Thyroid gland (tissue), 4 donors: ENCODE measurements around the gene POU2AF1. TPM values are rescaled to one million over a fixed set of nuclear protein-coding genes. Genes with fewer than 3 reads are reported as not detected.

Experiments
- DNase-seq, 2 donors: peaks; one replicate each; pipeline ENCODE4 v3.0.0-alpha.2; 2019
- H3K27ac ChIP-seq, 3 donors: fragments of 200-600 bp; sonication (generic); 1 replicate in 2 of 3; 2 replicates in 1 of 3; pipeline ENCODE4 v1.5.1; 2016 to 2019; ENCODE audit warnings: mild to moderate bottlenecking in 1 of 3, moderate library complexity in 1 of 3
- H3K27me3 ChIP-seq: fragments of 200-600 bp; sonication (generic); one replicate; pipeline ENCODE4 v1.5.1; 2019
- H3K36me3 ChIP-seq, 2 donors: fragments of 200-600 bp; sonication (generic); one replicate each; pipeline ENCODE4 v1.5.1; 2016 to 2019
- H3K4me1 ChIP-seq, 2 donors: fragments of 200-600 bp; sonication (generic); one replicate each; pipeline ENCODE4 v1.5.1; 2017 to 2019
- H3K4me3 ChIP-seq, 3 donors: fragments of 200-600 bp; sonication (generic); replicated peaks in 1 of 3; 1 replicate in 2 of 3; 2 replicates in 1 of 3; pipeline ENCODE4 v1.5.1; 2016; ENCODE audit warnings: mild to moderate bottlenecking in 1 of 3
- H3K9me3 ChIP-seq: fragments of 200-600 bp; sonication (generic); one replicate; pipeline ENCODE4 v1.5.1; 2017
- POLR2A ChIP-seq, 2 donors: fragments of 450-650 bp; IDR thresholded peaks; one replicate each; pipeline ENCODE4 v1.6.1; 2017; ENCODE audit warnings: antibody characterized with exemption in 2 of 2, mild to moderate bottlenecking in 2 of 2, moderate library complexity in 1 of 2
- WGBS, 2 donors: methylation state at CpG; one replicate each; pipeline ENCODE4 v1.1.5; 2017; 5-methylcytosine and 5-hydroxymethylcytosine counted together
- intact Hi-C: fragments of 100-400 bp; cut with DNase I; formaldehyde crosslinking; loops from one replicate; pipeline ENCODE4 v1.15.1; 2023
- total RNA-seq, 4 donors: library from RNA; depleted of rRNA; stranded (reverse); fragments of >200 nt; gene quantifications; one replicate each; pipeline ENCODE4 v1.2.3, GENCODE V29; 2016
- TF ChIP-seq, protein P1 (sequence below), 6 experiments: fragments of 200-600 bp in 3 of 6; fragments of 450-650 bp in 3 of 6; sonication (generic) in 3 of 6; IDR thresholded peaks; one replicate each; pipeline ENCODE4 v1.5.1; 2016 to 2019; ENCODE audit warnings: antibody characterized with exemption in 6 of 6, mild to moderate bottlenecking in 2 of 6, inconsistent platforms in 1 of 6, moderate library complexity in 1 of 6

Gene POU2AF1
- total RNA-seq, 4 donors from 2014 or later: 0.54 TPM; not detected in 3

DNA sequence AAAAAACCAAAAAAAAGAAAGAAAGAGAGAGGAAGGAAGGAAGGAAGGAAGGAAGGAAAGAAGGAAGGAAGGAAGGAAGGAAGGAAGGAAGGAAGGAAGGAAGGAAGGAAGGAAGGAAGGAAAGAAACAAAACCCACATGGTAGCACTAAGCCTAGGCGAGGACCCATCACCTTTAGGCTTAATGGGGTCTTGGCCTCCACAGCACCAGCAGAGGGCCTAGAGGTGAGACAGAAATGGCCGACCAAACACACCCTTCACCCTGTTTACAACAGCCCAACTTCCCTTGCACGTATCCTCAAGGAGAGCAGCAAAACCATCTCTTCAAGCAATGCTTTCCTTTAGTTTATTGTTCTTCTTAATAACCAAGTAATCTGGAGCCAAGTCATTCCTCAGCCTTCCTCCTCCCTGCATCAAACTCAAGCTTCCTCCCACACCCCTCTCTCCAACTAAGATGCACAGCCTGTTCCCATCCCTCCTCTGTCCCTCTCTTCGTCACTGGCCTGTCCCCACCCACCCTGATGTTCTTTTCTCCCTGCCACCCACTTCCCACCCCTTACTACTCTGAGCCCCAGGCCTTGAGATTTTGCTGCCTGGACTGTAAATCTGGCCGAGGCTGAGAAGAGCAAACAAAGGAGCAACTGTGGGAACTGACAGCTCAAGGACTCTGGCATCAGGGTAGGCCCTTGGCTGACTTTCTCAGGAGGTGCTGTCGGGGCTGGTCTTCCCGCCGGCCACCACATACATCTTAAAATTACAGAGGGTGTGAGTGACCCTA, 26.0 kb downstream of the POU2AF1 start:
- Histone ChIP-seq H3K4me3 (no peak overlapping the region), H3K36me3 (no peaks in the 10 kb centered on the region), H3K27ac (no peak overlapping the region), H3K4me1 (no peaks in the 10 kb centered on the region), H3K9me3 (no peaks in the 10 kb centered on the region), H3K27me3 (no peaks in the 10 kb centered on the region)
- DNase-seq: no peak
- intact Hi-C loops: no loop called here
- WGBS, 2 donors: 67 to 78% methylated on average over 8 of the region's 8 CpGs
- TF ChIP-seq, protein P1, sequence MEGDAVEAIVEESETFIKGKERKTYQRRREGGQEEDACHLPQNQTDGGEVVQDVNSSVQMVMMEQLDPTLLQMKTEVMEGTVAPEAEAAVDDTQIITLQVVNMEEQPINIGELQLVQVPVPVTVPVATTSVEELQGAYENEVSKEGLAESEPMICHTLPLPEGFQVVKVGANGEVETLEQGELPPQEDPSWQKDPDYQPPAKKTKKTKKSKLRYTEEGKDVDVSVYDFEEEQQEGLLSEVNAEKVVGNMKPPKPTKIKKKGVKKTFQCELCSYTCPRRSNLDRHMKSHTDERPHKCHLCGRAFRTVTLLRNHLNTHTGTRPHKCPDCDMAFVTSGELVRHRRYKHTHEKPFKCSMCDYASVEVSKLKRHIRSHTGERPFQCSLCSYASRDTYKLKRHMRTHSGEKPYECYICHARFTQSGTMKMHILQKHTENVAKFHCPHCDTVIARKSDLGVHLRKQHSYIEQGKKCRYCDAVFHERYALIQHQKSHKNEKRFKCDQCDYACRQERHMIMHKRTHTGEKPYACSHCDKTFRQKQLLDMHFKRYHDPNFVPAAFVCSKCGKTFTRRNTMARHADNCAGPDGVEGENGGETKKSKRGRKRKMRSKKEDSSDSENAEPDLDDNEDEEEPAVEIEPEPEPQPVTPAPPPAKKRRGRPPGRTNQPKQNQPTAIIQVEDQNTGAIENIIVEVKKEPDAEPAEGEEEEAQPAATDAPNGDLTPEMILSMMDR (IDR thresholded peaks at IDR 0.05): no peak

DNA sequence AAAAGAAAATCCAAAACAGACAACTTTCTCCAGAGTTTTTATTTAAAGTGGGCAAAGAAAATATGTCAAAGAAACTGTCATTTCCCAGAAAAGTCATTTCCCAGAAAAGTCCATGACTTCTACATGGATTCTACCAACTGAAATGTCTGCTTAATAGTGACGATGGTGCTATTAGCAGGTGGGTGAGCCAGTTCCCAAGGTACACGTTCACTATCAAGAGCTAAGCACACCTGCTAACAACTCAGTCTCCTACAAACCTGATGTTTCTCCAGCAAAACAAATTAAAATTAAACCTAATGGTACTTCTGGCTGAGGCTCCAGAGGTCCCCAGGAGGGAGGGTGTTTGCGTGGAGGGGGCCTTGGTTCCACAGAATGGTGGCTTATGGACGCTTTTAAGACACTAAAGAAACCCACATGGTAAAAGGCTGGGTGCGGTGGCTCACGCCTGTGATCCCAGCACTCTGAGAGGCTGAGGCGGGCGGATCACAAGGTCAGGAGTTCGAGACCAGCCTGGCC, 26.8 kb downstream of the POU2AF1 start:
- DNase-seq: no peak
- TF ChIP-seq POLR2A (IDR thresholded peaks at IDR 0.05): no peak
- TF ChIP-seq, protein P1 (IDR thresholded peaks at IDR 0.05): no peak
- intact Hi-C loops: no loop called here
- Histone ChIP-seq H3K27ac (no peak overlapping the region), H3K9me3 (no peaks in the 10 kb centered on the region), H3K36me3 (no peaks in the 10 kb centered on the region), H3K4me3 (no peak overlapping the region), H3K27me3 (no peaks in the 10 kb centered on the region), H3K4me1 (no peaks in the 10 kb centered on the region)
- WGBS, 2 donors: 90 to 94% methylated on average over 9 of the region's 9 CpGs

DNA sequence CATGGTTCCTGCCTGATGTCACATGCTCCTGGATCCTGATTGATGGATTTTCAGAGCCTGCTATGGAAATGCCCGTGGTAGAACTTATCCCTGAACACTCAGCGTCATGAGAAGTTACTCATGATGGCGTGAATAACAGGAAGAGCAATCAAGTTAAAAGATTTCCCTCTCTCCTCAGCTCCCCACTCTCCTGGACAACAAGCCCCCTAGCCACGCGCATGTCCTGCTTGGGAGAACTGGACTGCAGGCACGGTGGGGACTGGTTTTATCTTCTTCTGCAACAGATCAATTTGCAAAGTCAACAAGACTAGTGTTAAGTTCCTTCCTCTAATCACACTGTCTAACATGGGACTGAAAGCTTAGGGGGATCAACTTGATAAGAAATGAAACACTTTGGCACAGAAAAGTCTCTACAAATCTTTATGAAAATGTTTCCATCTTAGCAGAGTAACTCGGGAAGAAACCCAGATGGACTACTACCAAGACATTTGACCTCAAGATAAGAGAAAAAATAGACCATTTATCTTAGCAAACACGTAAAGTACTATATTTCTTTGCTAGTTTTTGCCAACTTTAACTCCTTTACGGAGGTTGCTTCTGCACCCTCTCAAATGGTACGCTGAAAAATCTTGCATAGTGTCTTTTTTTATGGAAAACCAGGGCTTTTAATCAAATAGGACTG, 27.6 kb downstream of the POU2AF1 start:
- WGBS, 2 donors: 54 to 70% methylated on average over 10 of the region's 10 CpGs
- intact Hi-C loops: no loop called here
- no peak overlapping the region for H3K27ac ChIP-seq

DNA sequence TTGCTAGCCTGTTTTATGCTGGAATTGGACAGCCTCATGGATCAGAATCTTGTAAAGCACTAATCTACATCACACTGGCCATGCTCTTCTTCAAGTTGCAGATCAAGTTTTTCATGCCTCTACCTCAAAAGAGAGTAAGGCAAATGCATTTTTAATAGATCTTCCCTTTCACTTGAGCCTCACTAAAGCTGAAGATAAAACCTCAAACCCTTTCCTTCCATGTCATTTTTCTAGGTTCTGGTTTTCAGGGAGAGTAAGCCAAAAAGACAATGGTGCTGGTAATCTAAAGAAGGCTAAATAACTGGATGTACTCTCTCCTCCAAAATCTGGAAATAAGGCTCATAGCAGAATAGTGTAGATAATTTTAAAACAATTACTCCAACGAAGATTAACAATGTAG, 28.3 kb downstream of the POU2AF1 start:
- no peak for TF ChIP-seq POLR2A (IDR thresholded peaks at IDR 0.05)
- TF ChIP-seq, protein P1 (IDR thresholded peaks at IDR 0.05): no peak
- no peak for DNase-seq
- 70 to 71% methylated on average over 1 of the region's 1 CpG for WGBS, 2 donors
- Histone ChIP-seq H3K27me3 (no peaks in the 10 kb centered on the region), H3K4me1 (no peaks in the 10 kb centered on the region), H3K4me3 (no peak overlapping the region), H3K9me3 (no peaks in the 10 kb centered on the region), H3K36me3 (no peaks in the 10 kb centered on the region), H3K27ac (no peak overlapping the region)
- intact Hi-C loops: no loop called here

More for the DNA sequence above, 27.6 kb downstream of the POU2AF1 start:
- Histone ChIP-seq H3K36me3 (no peaks in the 10 kb centered on the region), H3K27me3 (no peaks in the 10 kb centered on the region), H3K4me3 (no peak overlapping the region), H3K9me3 (no peaks in the 10 kb centered on the region), H3K4me1 (no peaks in the 10 kb centered on the region)
- DNase-seq: no peak
- no peak for TF ChIP-seq POLR2A (IDR thresholded peaks at IDR 0.05)
- TF ChIP-seq, protein P1 (IDR thresholded peaks at IDR 0.05): no peak

DNA sequence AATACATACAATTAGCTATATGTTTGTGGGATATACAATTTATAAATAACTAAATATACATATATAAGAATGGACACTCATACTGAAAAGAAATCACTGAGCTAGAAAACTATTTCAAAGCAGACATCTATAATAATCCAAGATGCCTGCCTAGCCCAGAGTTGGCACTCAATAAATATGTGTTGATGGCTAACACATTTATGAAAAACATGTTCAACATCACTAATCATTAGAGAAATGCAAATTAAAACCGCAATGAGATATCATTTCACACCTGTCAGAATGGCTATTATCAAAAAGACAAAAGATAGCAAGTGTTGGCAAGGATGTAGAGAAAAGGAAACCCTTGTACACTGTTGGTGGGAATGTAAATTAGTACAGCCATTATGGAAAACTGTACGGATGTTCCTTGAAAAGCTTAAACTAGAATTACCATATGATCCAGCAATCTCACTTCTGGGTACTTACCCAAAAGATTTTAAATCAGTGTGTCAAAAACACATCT, 29.8 kb downstream of the POU2AF1 start:
- DNase-seq: no peak
- no peaks in the 10 kb centered on the region for H3K36me3 ChIP-seq
- no peaks in the 10 kb centered on the region for H3K27me3 ChIP-seq
- H3K27ac ChIP-seq: no peak overlapping the region
- intact Hi-C loops: no loop called here
- no peaks in the 10 kb centered on the region for H3K4me1 ChIP-seq
- H3K4me3 ChIP-seq: no peak overlapping the region
- no peak for TF ChIP-seq POLR2A (IDR thresholded peaks at IDR 0.05)
- TF ChIP-seq, protein P1 (IDR thresholded peaks at IDR 0.05): no peak
- WGBS, 2 donors: 94 to 95% methylated on average over 2 of the region's 2 CpGs
- no peaks in the 10 kb centered on the region for H3K9me3 ChIP-seq
